Stimulated activated CD4-positive, alpha-beta T cell treated with anti-CD3 and anti-CD28 coated beads, Interleukin-1b, Interleukin-23, amount 100 ng/mL, for 24 hours (primary cell): ENCODE data around the gene CDX1.
"Not testable (repeated sequence)": the region's sequence is repeated elsewhere in the genome, so short reads cannot be mapped to it uniquely, and the experiment has no call there.

ENCODE experiments used
- DNase-seq, 4 experiments: peaks; one replicate each; pipeline ENCODE4 v3.0.0-alpha.2; 2020; ENCODE audit warnings: low read depth in 4 of 4, low spot score in 1 of 4

Gene CDX1

DNA sequence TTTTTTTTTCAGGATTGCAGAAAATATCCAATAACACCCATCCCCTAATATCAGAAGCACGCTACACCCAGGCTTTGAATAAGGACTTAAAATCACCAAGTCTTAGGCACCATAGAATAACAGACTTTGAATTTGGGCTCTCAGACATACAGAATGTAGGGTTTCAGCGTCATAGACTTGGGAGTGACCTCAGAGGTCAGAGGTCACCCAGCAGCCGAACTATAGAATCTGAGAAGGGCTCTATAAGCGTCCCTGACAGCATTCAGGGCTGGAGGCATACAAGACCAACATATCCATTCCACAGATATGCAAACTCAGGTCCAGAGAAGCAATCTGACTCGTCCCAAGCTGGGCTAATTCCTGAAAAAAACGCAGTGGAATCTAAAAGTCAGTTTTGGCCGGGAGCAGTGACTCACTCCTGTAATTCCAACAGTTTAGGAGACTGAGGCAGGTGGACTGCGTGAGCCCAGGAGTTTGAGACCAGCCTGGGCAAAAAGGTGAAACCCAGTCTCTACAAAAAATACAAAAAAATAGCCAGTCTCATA is 58.0 kb downstream of the CDX1 start:
- no peak for DNase-seq

DNA sequence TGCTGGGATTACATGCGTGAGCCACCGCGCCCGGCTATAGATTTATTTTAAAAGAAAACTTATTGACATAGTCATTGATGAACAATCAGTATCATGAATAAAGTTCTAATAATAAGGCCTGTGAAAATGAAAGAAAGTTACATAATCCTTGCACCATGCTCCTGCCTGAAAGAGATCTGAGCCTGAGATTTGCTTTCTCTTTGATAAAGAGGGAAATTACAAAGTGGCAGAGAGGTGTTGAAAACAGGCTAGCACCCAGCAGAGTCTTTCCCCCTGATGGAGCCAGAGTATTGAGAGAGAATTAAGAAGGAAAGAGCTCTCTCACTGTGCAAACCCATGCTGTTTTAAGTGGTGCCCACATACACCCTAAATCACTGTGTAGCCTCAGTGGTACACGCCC is 60.5 kb downstream of the CDX1 start:
- no peak for DNase-seq

DNA sequence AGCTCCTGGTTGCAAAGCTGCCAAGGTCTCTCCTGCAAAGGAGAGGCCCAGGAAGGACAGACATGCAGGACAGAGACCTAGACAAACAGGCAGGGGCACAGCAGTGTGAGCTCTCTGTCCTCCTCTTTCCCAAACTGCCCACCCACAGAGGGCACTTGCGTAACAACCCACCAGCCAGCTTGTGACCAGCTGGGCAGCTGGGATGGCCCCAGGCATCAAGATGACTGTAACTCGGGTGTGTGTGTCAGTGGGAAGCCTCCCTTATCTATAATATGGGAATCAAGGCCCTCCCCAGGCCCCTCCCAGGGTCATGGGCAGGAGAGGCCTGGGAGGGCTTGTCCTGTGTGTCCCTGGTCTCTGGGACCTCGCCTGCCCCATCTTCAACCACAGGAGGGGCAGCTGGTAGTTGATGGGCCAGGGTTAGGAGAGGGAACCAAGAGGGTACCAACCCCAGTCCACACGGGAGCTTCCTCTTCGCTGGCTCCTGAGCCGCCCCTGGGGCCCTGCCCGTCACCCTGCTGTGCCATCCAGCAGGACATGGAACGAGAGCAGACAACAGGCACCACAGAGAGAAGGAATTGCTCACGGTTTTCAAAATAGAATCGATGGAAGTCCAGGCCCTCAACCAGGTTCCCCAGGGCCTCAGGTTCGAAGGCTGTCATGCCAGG is 61.2 kb downstream of the CDX1 start:
- DNase-seq = no peak

GRCh38 chr5:150229571-150229970 is 63.0 kb downstream of the CDX1 start:
- no peak for DNase-seq

- DNase-seq = no peak
Observed at GRCh38 chr5:150230842-150231241, 64.3 kb downstream of the CDX1 start.

GRCh38 chr5:150233706-150234105 is 67.1 kb downstream of the CDX1 start:
- not testable (repeated sequence) for DNase-seq
